HG02885 (cell line): ENCODE measurements around the gene PLAGL1.
"Not testable (repeated sequence)": the region's sequence is repeated elsewhere in the genome, so short reads cannot be mapped to it uniquely, and the experiment has no call there.

Experiments used
- ATAC-seq: cut with Tn5 transposase; IDR thresholded peaks from one replicate; pipeline ENCODE4 v1.9.1; 2021; ENCODE audit warnings: mild to moderate bottlenecking; ENCODE audit not compliant: unreplicated experiment, poor library complexity

The PLAGL1 gene

DNA sequence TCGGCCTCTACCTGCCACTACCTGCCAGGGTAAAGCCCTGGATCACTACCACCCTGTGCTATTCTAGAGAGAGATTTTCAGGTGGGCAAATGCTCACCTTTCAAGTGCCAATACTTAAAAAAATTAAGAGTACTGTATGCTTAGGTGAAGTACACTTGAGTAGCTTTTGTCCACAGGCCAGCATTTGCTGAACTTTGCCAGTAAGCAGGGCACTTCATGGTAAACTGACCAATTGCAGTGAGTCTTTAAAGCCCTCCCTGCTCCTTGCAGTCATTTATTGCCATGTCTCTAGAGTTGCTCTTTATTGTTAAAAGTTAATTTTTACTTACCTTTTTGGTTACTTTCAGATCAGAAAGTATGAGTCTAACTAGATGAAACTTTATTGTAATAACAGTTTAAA lies 58.5 kb downstream of the PLAGL1 start:
- ATAC-seq: no peak

DNA sequence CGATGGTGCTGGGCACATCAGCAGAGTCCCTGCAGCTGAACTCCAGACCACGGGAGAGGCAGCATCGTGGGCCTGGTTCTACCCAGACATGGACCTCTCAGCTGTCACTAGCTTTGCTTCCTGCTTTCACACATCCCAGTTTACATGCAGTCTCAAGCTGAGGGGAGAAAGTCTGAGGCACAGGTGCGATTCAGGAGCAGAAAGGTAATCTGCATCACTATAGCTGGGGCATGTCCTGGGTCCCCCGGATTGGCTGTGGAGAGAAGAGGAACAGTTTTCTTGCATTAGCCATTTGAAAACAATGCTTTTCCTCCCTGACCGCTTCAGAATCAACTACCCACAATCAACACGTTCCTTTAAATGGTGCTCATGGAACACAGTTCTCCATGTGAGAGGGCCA lies 59.9 kb downstream of the PLAGL1 start:
- ATAC-seq: no peak

DNA sequence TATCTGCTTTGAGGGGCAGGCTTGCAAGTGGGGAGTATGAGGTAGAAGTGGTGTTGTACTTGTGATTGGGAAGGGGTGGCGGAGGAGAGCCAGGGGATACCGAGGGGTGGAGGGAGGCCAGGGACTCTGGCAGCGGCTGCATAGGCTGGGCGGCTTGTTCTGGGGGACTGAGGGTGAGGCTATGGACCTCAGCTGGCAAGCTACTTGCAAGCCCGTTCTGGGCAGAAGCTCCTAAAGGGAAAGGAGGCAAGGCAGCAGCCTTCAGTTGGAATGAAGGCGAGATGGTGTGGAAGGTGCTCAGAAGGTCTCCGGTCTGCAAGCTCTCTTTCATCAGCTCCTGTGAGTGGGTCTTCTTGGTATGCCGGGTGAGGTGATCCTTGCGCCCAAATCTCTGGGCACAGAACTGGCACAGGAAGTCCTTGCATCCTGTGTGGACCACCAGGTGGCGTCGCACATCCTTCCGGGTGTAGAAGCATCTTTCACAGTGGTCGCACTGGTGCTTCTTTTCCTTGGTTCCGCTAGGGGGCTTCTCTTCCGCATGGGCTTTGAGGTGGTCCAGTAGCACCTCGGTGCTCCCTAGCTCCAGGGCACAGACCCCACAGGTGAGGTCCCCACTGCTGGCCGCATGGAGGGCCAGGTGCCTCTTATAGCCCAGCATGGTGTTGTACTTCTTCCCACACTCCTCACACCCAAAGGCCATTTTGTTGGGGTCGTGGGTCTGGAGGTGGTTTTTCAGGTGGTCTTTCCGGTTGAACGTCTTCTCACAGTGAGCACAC lies 66.0 kb downstream of the PLAGL1 start:
- ATAC-seq: no peak

DNA sequence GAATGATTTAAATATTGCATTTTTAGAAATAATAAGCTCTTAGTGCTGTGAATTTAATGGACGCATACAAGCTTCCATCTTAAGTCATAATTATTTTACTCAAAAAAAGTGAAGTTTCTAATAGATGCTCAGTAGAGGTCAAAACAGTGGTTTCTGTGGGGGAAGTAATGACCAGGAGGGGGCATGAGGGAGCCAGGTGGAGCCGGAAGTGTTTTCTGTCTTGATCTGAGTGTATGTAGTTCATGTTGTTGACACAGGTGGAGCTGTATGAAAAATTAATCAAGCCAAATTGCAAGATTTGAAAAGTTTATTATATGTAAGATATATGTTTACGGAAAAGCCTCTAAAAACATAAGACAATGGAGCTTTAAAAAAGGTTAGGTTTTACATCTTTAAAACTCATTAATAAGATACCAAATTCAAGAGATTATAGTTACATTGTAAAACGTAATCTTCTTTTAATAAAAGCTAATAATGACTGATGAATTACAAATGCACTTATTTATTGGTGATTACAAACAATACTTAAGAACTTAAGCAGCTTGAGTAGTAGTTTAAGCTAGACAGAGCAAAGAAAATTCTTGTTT lies 68.0 kb downstream of the PLAGL1 start:
- ATAC-seq: peak; percentile 98

DNA sequence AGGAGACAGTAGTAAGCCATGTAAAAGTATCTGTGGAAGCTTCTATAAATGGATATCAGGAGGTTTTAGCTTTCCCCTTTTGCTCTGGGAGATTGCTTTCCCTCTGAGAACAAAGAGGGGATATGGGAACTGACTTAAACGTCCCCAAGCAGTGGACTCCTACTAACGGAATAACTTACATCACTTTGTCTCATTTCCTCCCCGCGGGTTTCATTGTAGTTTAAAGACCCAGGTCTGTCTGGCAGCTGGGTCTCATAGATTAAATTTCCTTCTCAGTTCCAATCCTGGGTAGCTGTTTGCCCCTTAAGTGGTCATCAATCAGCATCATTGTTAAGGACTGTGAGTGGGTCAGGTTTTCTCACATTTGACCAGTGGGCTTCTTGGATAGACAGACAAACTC lies 68.7 kb downstream of the PLAGL1 start:
- ATAC-seq: peak; percentile 37

- no peak for ATAC-seq
These were observed 70.4 kb downstream of the PLAGL1 start for GRCh38 chr6:143937668-143937970.

DNA sequence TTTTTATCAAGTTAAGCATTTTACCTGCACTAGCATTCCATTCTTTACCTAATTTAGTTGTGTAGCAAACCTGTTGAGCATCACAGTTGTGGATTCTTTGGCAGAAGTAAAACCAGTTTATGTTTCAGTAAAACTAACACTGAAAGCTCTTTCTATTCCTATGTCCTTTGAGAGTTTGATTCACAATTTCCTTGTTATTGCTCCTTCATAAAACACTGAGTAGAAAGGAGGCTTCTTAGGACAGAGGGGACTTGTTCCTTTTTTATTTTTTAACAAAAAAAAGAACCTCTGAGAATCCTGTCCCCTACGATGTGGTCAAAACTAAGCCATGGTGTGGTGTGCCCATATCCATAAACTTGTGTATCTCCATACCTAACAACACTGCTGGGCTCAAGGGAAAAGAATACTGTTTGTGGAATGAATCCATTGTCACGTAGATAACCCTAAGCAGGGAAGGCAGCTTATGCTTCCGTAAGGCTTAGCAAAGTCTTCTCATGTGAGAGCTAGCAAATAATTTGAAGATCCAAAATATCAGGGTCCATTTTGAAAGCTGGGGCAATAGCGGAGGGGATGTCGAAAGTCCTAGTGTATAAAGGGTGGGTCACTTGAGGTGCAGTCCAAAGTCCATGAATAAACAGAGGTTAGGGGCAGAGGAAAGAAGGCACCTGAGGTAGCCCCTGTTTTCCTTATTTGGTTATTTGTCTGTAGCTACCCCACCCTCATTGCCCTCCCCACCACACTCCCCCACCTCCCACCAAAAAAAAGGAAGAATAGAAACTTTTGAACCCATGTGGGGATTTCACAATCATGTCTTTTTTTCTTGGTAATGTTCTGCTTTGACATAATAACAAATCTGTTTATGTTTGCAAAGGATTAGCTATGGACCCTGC lies 71.0 kb downstream of the PLAGL1 start:
- no peak for ATAC-seq

DNA sequence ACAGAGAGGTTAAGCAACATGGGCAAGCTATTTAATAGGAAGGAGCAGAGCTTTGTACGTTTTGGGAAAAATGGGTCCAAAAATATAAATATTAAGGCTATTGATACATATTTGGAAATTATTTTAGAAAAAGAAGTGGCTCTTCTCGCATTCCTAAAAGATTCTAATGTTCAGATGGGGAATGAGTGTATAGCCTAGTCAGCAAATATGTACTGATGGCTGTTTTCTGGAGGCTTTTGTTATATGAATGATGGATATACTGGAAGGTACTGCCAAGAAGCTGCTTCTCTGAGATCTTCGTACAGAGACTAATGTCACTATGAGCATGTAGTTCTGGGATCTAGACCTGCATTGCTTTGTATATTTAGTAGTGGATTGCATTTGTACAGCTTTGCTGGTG lies 71.7 kb downstream of the PLAGL1 start:
- no peak for ATAC-seq

- ATAC-seq: no peak
These were observed 73.2 kb downstream of the PLAGL1 start for GRCh38 chr6:143934867-143935266.

GRCh38 chr6:143934331-143934730 lies 73.7 kb downstream of the PLAGL1 start:
- ATAC-seq: no peak

DNA sequence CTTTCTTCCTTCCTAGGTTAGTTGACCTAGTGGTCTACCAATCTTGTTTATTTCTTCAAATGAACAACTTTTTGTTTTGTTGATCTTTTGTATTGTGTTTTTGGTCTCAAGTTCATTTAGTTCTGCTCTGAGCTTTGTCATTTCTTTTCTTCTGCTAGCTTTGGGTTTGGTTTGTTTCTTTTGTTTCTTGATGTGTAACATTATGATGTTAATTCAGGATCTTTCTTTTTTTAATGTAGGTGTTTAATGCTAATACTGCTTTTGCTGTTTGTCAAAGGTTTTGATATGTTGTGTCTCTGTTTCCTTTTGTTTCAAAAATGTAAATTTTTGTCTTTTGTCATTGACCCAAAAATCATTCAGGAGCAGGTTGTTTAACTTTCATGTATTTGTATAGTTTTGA lies 78.1 kb downstream of the PLAGL1 start:
- no peak for ATAC-seq

DNA sequence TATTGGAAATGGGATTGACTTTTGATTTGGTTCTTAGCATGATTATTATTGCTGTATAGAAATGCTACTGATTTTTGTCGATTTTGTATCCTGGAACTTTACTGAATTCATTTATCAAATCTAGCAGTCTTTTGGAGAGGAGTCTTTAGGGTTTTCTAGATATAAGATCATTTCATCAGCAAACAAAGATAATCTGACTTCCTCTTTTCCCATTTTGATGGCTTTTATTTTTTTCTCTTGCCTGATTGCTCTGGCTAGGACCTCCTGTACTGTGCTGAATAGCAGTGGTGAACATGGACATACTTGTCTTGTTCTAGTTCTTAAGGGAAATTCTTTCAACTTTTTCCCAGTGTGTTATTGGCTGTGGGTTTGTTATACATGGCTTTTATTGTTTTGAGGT lies 79.2 kb downstream of the PLAGL1 start:
- no peak for ATAC-seq

- not testable (repeated sequence) for ATAC-seq
These were observed 91.0 kb downstream of the PLAGL1 start for GRCh38 chr6:143917026-143917425.

DNA sequence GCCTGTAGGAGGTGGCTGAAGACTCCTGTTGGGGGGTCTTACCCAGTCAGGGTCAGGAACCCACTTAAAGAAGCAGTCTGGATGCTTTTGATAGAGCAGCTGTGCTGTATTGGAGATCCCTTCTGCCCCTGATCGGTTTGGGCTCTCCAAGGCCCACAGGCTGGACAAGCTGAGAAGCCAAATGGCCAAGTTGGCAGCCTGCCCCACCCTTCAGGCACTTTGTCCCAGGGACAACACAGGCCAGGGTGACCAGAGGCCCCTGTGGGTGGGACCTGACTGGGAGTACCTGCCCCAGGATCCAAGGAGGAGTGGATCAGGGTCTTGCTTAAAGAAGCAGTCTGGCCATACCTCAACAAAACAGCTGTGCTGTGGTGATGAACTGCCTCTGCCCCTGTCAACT lies 95.4 kb downstream of the PLAGL1 start:
- no peak for ATAC-seq

GRCh38 chr6:143911028-143911427 lies 97.0 kb downstream of the PLAGL1 start:
- no peak for ATAC-seq

GRCh38 chr6:143902827-143903226 lies 105.2 kb downstream of the PLAGL1 start:
- ATAC-seq: no peak

DNA sequence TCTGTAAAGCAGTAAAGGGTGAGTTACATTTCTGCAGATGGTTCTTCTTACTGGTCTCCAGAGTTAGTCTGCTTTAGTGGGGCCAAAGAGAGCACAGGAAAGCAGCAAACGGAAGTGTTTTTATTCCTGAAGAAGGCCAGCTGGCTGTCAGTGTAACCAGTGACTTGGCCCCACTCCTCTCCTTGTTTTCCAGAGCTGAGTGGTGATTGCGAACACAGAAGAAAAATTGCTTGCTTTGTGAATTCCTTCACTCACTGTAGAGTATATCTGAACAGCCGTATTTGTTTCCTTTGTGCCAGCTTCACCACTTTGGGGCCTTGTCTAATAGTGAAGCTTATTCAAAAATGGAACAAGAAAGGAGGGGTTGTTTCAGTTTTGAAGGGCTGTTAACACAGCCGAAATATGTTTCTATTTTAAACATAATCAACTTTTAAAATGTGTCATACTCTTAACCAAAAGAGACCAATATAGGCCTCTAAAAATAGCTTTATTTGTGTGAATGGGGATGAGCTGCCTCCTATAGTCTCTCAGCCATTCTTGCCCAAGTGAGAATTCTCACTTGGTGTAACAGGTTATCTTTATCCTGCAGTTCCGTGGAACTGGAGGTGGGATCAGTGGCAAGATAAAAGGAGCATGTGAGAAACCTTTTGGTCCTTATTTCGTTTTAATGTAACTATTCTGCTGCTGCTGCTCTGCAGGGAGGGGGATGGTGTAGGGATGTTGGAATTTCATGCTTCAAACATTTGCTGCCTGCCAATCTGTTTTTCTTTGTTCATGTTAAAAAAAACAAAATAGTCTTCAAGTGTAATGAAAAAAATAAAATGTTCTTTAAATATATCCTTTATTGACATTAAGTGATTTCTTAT lies 105.9 kb downstream of the PLAGL1 start:
- peak; percentile 96 for ATAC-seq

DNA sequence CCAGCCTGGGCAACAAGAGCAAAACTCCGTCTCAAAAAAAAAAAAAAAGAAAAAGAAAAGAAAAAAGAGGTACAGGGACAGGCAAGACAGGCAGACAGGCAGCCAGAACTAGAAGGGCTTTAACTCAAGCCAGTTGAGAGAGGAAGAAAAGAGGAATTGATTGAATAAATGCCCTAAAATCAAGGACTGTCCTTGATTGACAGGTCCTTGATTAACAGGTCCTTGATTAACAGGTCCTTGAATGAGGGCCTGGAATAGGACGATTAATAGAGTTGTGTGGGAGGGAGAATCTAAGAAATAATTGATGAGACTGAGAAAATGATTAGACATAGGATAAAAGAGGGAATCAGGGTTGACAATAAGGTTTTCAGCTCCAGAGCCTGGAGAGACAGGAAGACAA lies 107.7 kb downstream of the PLAGL1 start:
- no peak for ATAC-seq

DNA sequence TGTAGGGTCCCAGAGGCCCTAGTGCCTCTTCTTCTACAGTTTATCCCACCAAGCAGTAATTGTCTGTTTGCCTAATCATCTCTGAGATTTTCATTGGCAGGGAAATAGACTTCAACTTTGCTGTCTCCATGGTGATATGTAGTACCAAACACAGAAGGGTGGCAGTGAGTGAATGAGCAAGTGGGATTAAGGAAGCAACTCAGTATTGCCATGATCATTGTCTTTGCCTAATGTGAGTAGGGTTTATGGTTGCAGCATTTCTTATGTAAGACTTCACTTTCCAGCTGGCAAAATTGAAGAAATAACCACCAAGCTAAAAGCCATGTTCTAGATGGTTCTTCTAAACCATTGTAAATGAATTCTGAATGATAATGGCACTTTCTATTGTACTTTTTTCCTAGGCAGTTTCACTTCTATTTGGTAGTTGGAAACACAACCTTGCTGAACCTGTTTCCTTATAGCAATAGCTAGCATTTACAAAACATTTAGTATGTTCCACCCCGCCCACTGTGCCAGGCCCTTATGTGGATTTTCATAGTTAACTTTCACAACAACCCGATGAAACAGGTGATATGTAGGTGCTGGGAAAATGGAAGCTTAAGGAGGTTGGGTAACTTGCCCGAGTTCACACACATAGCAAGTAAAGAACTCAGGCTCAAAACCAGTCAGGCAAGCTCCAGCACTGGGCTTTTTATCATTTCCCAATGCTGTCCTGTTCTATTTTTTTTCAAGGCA lies 111.8 kb downstream of the PLAGL1 start:
- no peak for ATAC-seq

- no peak for ATAC-seq
These were observed 113.4 kb downstream of the PLAGL1 start for GRCh38 chr6:143894655-143895054.
